A549 (cell line): ENCODE measurements around the gene SIAH3.

Experiments
- CEBPB ChIP-seq, 2 experiments: fragments of >200 bp in 1 of 2; sonication (Bioruptor Twin) in 1 of 2; formaldehyde crosslinking in 1 of 2; IDR thresholded peaks; 2 replicates each; pipeline ENCODE4 v1.6.1; 2012 to 2016
- CHD2 ChIP-seq: fragments of 150-350 bp; IDR thresholded peaks from 2 replicates; pipeline ENCODE4 v1.6.1; 2014; ENCODE audit warnings: low read length; ENCODE audit not compliant: partially characterized antibody
- CHD4 ChIP-seq: fragments of 200-600 bp; sonication (generic); IDR thresholded peaks from 2 replicates; pipeline ENCODE4 v1.6.1; 2016; ENCODE audit warnings: antibody characterized with exemption, mild to moderate bottlenecking, borderline replicate concordance
- MAZ ChIP-seq: fragments of 150-350 bp; IDR thresholded peaks from 2 replicates; pipeline ENCODE4 v1.6.1; 2014; ENCODE audit warnings: antibody characterized with exemption, low read depth, low read length, borderline replicate concordance
- POLR2A ChIP-seq: IDR thresholded peaks from 2 replicates; pipeline ENCODE4 v1.6.1; 2012; ENCODE audit warnings: mild to moderate bottlenecking, low read length
- RAD21 ChIP-seq, 2 experiments: fragments of >200 bp in 1 of 2; sonication (Bioruptor Twin) in 1 of 2; formaldehyde crosslinking in 1 of 2; IDR thresholded peaks in 1 of 2; conservative IDR thresholded peaks in 1 of 2; 2 replicates in 1 of 2; 3 replicates in 1 of 2; pipeline ENCODE4 v1.6.1; 2012 to 2018; ENCODE audit warnings: inconsistent platforms in 1 of 2
- RFX5 ChIP-seq: fragments of 450-650 bp; IDR thresholded peaks from 2 replicates; pipeline ENCODE4 v1.7.1; 2014; ENCODE audit warnings: antibody characterized with exemption, mild to moderate bottlenecking, moderate library complexity
- SMC3 ChIP-seq: fragments of >200 bp; sonication (Bioruptor Twin); formaldehyde crosslinking; IDR thresholded peaks from 3 replicates; pipeline ENCODE4 v1.6.1; 2018; ENCODE audit warnings: inconsistent platforms
- ZC3H11A ChIP-seq: fragments of 450-650 bp; IDR thresholded peaks from 2 replicates; pipeline ENCODE4 v1.6.1; 2014; ENCODE audit warnings: antibody characterized with exemption, mild to moderate bottlenecking
- TF ChIP-seq, protein P1 (sequence below): fragments of >200 bp; sonication (Bioruptor Twin); formaldehyde crosslinking; IDR thresholded peaks from 3 replicates; pipeline ENCODE4 v1.5.1; 2016
- TF ChIP-seq, protein P2 (sequence below): fragments of 200-600 bp; sonication (generic); IDR thresholded peaks from 2 replicates; pipeline ENCODE4 v1.6.1; 2016; ENCODE audit warnings: antibody characterized with exemption, mild to moderate bottlenecking, moderate library complexity

DNA sequence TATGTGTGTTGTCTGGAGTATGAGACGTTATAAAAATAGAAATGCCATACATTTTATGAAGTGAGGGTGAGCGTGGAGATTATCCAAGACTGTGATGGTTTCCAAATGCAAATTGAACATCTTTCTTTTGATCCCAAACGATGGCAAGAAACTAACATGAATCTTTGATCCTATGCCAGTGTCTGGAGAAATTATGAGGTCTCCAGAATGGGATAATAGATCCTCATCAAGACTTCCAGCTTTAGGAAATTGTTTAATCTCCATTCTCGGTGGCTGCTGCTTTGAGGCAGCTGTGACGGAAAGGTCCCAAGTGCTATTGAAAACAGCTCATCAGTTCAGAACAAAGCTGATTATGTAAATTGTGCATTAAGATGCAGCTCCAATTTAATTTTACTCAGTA lies 118.6 kb downstream of the SIAH3 start:
- TF ChIP-seq RAD21 (conservative IDR thresholded peaks at IDR 0.05 in 1 of 2, IDR thresholded peaks at IDR 0.05 in 1 of 2) = no peak
- TF ChIP-seq, protein P1, sequence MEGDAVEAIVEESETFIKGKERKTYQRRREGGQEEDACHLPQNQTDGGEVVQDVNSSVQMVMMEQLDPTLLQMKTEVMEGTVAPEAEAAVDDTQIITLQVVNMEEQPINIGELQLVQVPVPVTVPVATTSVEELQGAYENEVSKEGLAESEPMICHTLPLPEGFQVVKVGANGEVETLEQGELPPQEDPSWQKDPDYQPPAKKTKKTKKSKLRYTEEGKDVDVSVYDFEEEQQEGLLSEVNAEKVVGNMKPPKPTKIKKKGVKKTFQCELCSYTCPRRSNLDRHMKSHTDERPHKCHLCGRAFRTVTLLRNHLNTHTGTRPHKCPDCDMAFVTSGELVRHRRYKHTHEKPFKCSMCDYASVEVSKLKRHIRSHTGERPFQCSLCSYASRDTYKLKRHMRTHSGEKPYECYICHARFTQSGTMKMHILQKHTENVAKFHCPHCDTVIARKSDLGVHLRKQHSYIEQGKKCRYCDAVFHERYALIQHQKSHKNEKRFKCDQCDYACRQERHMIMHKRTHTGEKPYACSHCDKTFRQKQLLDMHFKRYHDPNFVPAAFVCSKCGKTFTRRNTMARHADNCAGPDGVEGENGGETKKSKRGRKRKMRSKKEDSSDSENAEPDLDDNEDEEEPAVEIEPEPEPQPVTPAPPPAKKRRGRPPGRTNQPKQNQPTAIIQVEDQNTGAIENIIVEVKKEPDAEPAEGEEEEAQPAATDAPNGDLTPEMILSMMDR = no peak
- no peak for TF ChIP-seq CHD2
- no peak for TF ChIP-seq POLR2A
- TF ChIP-seq RFX5 = no peak
- TF ChIP-seq, protein P2, sequence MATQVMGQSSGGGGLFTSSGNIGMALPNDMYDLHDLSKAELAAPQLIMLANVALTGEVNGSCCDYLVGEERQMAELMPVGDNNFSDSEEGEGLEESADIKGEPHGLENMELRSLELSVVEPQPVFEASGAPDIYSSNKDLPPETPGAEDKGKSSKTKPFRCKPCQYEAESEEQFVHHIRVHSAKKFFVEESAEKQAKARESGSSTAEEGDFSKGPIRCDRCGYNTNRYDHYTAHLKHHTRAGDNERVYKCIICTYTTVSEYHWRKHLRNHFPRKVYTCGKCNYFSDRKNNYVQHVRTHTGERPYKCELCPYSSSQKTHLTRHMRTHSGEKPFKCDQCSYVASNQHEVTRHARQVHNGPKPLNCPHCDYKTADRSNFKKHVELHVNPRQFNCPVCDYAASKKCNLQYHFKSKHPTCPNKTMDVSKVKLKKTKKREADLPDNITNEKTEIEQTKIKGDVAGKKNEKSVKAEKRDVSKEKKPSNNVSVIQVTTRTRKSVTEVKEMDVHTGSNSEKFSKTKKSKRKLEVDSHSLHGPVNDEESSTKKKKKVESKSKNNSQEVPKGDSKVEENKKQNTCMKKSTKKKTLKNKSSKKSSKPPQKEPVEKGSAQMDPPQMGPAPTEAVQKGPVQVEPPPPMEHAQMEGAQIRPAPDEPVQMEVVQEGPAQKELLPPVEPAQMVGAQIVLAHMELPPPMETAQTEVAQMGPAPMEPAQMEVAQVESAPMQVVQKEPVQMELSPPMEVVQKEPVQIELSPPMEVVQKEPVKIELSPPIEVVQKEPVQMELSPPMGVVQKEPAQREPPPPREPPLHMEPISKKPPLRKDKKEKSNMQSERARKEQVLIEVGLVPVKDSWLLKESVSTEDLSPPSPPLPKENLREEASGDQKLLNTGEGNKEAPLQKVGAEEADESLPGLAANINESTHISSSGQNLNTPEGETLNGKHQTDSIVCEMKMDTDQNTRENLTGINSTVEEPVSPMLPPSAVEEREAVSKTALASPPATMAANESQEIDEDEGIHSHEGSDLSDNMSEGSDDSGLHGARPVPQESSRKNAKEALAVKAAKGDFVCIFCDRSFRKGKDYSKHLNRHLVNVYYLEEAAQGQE = no peak
- TF ChIP-seq SMC3 = no peak
- TF ChIP-seq CEBPB (IDR thresholded peaks at IDR 0.05) = no peak
- TF ChIP-seq ZC3H11A = no peak
- no peak for TF ChIP-seq MAZ
- no peak for TF ChIP-seq CHD4
